GM12878 (cell line): ENCODE measurements around the gene RERE. TPM values are rescaled to one million over a fixed set of nuclear protein-coding genes. Genes with fewer than 3 reads are reported as not detected.
A peak's percentile ranks its signal among the peaks of the same experiment; 100 is the strongest.

Experiments used
- BMI1 ChIP-seq: fragments of 450-650 bp; IDR thresholded peaks from 2 replicates; pipeline ENCODE4 v1.6.1; 2016; ENCODE audit warnings: mild to moderate bottlenecking, moderate library complexity, borderline replicate concordance
- CREM ChIP-seq: IDR thresholded peaks from 2 replicates; pipeline ENCODE4 v1.6.1; 2014; ENCODE audit warnings: antibody characterized with exemption, low read depth
- EGR1 ChIP-seq, 2 experiments: IDR thresholded peaks; 1 replicate in 1 of 2; 2 replicates in 1 of 2; pipeline ENCODE4 v1.6.1; 2011 to 2012; ENCODE audit warnings: low read depth in 2 of 2, low read length in 2 of 2, borderline replicate concordance in 1 of 2, mild to moderate bottlenecking in 1 of 2, moderate library complexity in 1 of 2
- ETV6 ChIP-seq, 2 experiments: fragments of 450-650 bp in 1 of 2; IDR thresholded peaks in 1 of 2; conservative IDR thresholded peaks in 1 of 2; 2 replicates each; pipeline ENCODE4 v1.6.1; 2014; ENCODE audit warnings: antibody characterized with exemption in 1 of 2, borderline replicate concordance in 1 of 2, low read depth in 1 of 2, mild to moderate bottlenecking in 1 of 2, moderate library complexity in 1 of 2
- MYB ChIP-seq: fragments of 150-350 bp; IDR thresholded peaks from 2 replicates; pipeline ENCODE4 v1.6.1; 2014; ENCODE audit warnings: mild to moderate bottlenecking, low read depth, low read length, borderline replicate concordance
- POLR2AphosphoS2 ChIP-seq: IDR thresholded peaks from 2 replicates; pipeline ENCODE4 v1.6.1; 2011; ENCODE audit warnings: low read depth, mild to moderate bottlenecking, low read length, improper control_type of control experiment, moderate library complexity
- RAD21 ChIP-seq: IDR thresholded peaks from 2 replicates; pipeline ENCODE4 v1.6.1; 2011; ENCODE audit warnings: mild to moderate bottlenecking, low read depth, low read length, moderate library complexity; ENCODE audit not compliant: insufficient read depth
- SMARCA5 ChIP-seq: fragments of 450-650 bp; IDR thresholded peaks from 2 replicates; pipeline ENCODE4 v1.6.1; 2017; ENCODE audit warnings: mild to moderate bottlenecking
- SREBF1 ChIP-seq: IDR thresholded peaks from 2 replicates; pipeline ENCODE4 v1.6.1; 2012; ENCODE audit warnings: mild to moderate bottlenecking, low read length
- SUZ12 ChIP-seq: fragments of 200-600 bp; sonication (generic); IDR thresholded peaks from one replicate; pipeline ENCODE4 v1.6.1; 2018; ENCODE audit warnings: antibody characterized with exemption, mild to moderate bottlenecking; ENCODE audit not compliant: unreplicated experiment
- TAF1 ChIP-seq: IDR thresholded peaks from 2 replicates; pipeline ENCODE4 v1.6.1; 2011; ENCODE audit warnings: mild to moderate bottlenecking, low read depth, low read length, borderline replicate concordance
- TBL1XR1 ChIP-seq: IDR thresholded peaks from 2 replicates; pipeline ENCODE4 v1.6.1; 2012; ENCODE audit warnings: low read depth, low read length, improper control_type of control experiment
- TCF12 ChIP-seq: IDR thresholded peaks from 2 replicates; pipeline ENCODE4 v1.6.1; 2011; ENCODE audit warnings: low read depth, mild to moderate bottlenecking, low read length
- ZNF384 ChIP-seq: IDR thresholded peaks from 2 replicates; pipeline ENCODE4 v1.6.1; 2012; ENCODE audit warnings: low read depth, mild to moderate bottlenecking, low read length, improper control_type of control experiment, borderline replicate concordance
- ZSCAN29 ChIP-seq: fragments of 450-650 bp; IDR thresholded peaks from 2 replicates; pipeline ENCODE4 v1.6.1; 2017; ENCODE audit warnings: mild to moderate bottlenecking, moderate library complexity
- polyA plus RNA-seq, 11 experiments: library from polyadenylated mRNA; depleted of rRNA in 4 of 11; unstranded in 6 of 11; stranded (reverse) in 5 of 11; fragments of >200 nt; fragmentation: Nextera tagmentation in 4 of 11; fragmentation: Illumina TruSeq in 1 of 11; extraction: Ambion mirVana in 4 of 11; extraction: Trizol in 1 of 11; gene quantifications; 1 replicate in 1 of 11; 2 replicates in 10 of 11; pipeline versions ENCODE4 v1.2.1 to v1.2.3, GENCODE V29; 2011 to 2016; ENCODE audit warnings: inconsistent platforms in 2 of 11, missing spikeins in 2 of 11, low read depth in 1 of 11
- total RNA-seq, 4 experiments: library from RNA; depleted of rRNA in 3 of 4; stranded (reverse); fragments of >200 nt in 3 of 4; fragmentation: Illumina TruSeq in 1 of 4; extraction: Trizol in 1 of 4; gene quantifications; 2 replicates each; pipeline versions ENCODE4 v1.2.1 to v1.2.3, GENCODE V29; 2013 to 2021
- TF ChIP-seq, protein P1 (sequence below): IDR thresholded peaks from 2 replicates; pipeline ENCODE4 v1.6.1; 2012; ENCODE audit warnings: mild to moderate bottlenecking, low read depth, low read length
- TF ChIP-seq, protein P2 (sequence below): fragments of 450-650 bp; IDR thresholded peaks from 2 replicates; pipeline ENCODE4 v1.6.1; 2017; ENCODE audit warnings: antibody characterized with exemption, mild to moderate bottlenecking, moderate library complexity
- TF ChIP-seq, protein P3 (sequence below): fragments of 450-650 bp; conservative IDR thresholded peaks from 2 replicates; pipeline ENCODE4 v1.6.1; 2017; ENCODE audit warnings: mild to moderate bottlenecking, moderate library complexity

Gene RERE
- total and polyA plus RNA-seq, 10 of the 15 experiments (the other 5 are each of a cell fraction or from before 2014, with no cell fraction given) = 5.2 to 60.5 (median 20.2) TPM

DNA sequence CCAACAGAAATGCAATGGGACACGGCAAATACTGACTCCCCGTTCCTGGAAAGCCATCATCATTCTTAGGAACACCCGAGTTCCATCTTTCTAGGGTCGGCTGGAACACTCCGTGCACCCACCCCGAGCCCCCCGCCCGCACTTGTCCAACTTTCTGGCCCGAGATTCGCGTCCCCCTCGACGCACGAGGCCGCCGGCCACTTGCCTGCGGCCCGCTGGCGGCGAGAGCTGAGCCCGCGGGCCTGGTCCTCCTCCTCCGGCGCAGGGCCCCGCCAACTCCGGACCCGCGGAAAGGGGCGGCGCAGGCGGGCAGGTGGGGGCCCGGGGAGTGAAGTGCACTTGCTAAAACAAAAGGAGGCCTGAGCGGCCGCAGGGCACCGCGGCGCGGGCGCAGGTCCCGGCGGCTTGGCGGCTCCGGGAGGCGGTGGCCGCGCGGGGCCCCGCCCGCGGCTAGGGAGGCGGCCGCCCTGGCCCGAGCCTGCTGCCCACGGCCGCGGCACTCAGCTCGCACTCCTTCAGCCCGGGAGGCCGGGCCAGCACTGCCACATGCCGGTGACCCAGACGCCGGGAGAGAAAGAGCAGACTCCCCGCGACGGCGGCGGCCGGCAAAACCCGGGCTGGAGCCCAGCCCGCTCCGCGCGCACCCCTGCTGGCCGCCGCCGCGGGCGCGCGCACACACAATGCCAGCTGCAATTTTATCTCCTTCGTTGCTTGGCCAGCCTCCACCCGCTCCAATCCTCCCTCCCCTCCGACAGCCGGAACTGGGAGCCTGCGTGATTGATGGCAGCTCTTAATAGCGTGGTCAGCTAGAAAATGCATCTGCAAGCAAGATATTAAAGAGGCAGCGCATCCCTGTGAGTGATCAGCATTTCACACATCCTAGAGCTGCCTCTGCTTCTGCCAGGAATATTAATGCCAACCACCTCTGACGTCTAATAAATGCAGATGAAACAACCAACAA, 114.3 kb downstream of the RERE start (continued):
- TF ChIP-seq ETV6 (conservative IDR thresholded peaks at IDR 0.05 in 1 of 2, IDR thresholded peaks at IDR 0.05 in 1 of 2; ENCODE audit: borderline replicate concordance in 1 of 2, low read depth in 1 of 2) (no peak; a peak in 1 of 4 replicates), TBL1XR1 (0 out of 2 replicates have a peak, but pooled peaks have one; percentile 13), SUZ12 (no peak), RAD21 (peak; percentile 29; the same call in 1 of the 2 replicates), SREBF1 (no peak), MYB (no peak), TAF1 (peak; percentile 85), POLR2AphosphoS2 (no peak), BMI1 (no peak), EGR1 (IDR thresholded peaks at IDR 0.05; ENCODE audit: borderline replicate concordance in 1 of 2, low read depth in 2 of 2, low read length in 2 of 2) (peak in 1 of 2 experiments; percentile 37; a peak in 1 of 3 replicates), ZSCAN29 (no peak; the same call in 1 of the 2 replicates), TCF12 (peak; percentile 58; the same call in 1 of the 2 replicates), SMARCA5 (peak; percentile 82; the same call in 1 of the 2 replicates), ZNF384 (no peak), CREM (no peak)
- TF ChIP-seq, protein P1, sequence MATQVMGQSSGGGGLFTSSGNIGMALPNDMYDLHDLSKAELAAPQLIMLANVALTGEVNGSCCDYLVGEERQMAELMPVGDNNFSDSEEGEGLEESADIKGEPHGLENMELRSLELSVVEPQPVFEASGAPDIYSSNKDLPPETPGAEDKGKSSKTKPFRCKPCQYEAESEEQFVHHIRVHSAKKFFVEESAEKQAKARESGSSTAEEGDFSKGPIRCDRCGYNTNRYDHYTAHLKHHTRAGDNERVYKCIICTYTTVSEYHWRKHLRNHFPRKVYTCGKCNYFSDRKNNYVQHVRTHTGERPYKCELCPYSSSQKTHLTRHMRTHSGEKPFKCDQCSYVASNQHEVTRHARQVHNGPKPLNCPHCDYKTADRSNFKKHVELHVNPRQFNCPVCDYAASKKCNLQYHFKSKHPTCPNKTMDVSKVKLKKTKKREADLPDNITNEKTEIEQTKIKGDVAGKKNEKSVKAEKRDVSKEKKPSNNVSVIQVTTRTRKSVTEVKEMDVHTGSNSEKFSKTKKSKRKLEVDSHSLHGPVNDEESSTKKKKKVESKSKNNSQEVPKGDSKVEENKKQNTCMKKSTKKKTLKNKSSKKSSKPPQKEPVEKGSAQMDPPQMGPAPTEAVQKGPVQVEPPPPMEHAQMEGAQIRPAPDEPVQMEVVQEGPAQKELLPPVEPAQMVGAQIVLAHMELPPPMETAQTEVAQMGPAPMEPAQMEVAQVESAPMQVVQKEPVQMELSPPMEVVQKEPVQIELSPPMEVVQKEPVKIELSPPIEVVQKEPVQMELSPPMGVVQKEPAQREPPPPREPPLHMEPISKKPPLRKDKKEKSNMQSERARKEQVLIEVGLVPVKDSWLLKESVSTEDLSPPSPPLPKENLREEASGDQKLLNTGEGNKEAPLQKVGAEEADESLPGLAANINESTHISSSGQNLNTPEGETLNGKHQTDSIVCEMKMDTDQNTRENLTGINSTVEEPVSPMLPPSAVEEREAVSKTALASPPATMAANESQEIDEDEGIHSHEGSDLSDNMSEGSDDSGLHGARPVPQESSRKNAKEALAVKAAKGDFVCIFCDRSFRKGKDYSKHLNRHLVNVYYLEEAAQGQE = no peak
- TF ChIP-seq, protein P2, sequence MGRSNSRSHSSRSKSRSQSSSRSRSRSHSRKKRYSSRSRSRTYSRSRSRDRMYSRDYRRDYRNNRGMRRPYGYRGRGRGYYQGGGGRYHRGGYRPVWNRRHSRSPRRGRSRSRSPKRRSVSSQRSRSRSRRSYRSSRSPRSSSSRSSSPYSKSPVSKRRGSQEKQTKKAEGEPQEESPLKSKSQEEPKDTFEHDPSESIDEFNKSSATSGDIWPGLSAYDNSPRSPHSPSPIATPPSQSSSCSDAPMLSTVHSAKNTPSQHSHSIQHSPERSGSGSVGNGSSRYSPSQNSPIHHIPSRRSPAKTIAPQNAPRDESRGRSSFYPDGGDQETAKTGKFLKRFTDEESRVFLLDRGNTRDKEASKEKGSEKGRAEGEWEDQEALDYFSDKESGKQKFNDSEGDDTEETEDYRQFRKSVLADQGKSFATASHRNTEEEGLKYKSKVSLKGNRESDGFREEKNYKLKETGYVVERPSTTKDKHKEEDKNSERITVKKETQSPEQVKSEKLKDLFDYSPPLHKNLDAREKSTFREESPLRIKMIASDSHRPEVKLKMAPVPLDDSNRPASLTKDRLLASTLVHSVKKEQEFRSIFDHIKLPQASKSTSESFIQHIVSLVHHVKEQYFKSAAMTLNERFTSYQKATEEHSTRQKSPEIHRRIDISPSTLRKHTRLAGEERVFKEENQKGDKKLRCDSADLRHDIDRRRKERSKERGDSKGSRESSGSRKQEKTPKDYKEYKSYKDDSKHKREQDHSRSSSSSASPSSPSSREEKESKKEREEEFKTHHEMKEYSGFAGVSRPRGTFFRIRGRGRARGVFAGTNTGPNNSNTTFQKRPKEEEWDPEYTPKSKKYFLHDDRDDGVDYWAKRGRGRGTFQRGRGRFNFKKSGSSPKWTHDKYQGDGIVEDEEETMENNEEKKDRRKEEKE = no peak
- TF ChIP-seq, protein P3, sequence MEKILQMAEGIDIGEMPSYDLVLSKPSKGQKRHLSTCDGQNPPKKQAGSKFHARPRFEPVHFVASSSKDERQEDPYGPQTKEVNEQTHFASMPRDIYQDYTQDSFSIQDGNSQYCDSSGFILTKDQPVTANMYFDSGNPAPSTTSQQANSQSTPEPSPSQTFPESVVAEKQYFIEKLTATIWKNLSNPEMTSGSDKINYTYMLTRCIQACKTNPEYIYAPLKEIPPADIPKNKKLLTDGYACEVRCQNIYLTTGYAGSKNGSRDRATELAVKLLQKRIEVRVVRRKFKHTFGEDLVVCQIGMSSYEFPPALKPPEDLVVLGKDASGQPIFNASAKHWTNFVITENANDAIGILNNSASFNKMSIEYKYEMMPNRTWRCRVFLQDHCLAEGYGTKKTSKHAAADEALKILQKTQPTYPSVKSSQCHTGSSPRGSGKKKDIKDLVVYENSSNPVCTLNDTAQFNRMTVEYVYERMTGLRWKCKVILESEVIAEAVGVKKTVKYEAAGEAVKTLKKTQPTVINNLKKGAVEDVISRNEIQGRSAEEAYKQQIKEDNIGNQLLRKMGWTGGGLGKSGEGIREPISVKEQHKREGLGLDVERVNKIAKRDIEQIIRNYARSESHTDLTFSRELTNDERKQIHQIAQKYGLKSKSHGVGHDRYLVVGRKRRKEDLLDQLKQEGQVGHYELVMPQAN = no peak; the same call in none of the 2 replicates
